HG03565 (cell line): ENCODE results near the gene R3HDM2.

ENCODE experiments used
- ATAC-seq: cut with Tn5 transposase; IDR thresholded peaks from one replicate; pipeline ENCODE4 v1.9.1; 2021; ENCODE audit warnings: mild to moderate bottlenecking, moderate library complexity; ENCODE audit not compliant: unreplicated experiment

The R3HDM2 gene

DNA sequence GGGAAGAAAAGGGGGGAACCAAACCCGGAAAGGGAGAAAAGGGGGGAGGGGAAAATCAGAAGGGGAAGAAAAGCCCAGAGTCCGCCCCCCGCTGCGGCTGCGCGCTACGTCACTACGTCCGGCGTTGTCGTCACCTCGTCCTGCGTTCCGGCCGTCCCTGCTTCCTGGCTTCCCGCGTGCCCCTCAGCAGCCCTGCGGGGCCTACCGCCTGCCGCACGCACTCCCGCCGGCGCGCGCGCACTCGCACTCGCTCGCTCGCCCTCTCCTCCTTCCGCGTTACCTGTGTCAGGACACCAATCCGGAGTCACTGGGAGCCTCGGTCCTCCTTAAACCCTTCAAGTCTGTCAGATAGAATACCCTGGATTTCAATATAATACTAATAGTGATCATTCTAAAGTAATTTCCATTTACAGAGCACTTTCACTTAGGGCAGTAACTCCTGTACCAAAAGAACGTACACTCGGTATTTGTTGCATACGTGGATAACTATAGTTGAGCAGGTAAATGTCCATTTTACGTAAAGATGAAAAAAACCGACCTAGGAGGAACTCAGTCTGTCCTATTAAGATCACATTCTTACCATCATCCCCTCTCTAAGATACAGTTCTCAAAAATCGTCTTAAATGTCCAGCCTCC, at the start of gene R3HDM2:
R3HDM2 (minus strand) TSS at position 113 of the 636 bp plus-strand sequence. CDS start 120,615 bp downstream, outside the sequence.
- peak; percentile 89 for ATAC-seq

- ATAC-seq = no peak
These were observed 48.7 kb upstream of the R3HDM2 start, which contains the start of gene ARHGAP9 for GRCh38 chr12:57479376-57480115. Gene ARHGAP9 (minus strand): TSS chr12:57479866. CDS start chr12:57479406, 460 bp downstream.

- ATAC-seq = no peak
These were observed 48.2 kb upstream of the R3HDM2 start for GRCh38 chr12:57479043-57479375.

DNA sequence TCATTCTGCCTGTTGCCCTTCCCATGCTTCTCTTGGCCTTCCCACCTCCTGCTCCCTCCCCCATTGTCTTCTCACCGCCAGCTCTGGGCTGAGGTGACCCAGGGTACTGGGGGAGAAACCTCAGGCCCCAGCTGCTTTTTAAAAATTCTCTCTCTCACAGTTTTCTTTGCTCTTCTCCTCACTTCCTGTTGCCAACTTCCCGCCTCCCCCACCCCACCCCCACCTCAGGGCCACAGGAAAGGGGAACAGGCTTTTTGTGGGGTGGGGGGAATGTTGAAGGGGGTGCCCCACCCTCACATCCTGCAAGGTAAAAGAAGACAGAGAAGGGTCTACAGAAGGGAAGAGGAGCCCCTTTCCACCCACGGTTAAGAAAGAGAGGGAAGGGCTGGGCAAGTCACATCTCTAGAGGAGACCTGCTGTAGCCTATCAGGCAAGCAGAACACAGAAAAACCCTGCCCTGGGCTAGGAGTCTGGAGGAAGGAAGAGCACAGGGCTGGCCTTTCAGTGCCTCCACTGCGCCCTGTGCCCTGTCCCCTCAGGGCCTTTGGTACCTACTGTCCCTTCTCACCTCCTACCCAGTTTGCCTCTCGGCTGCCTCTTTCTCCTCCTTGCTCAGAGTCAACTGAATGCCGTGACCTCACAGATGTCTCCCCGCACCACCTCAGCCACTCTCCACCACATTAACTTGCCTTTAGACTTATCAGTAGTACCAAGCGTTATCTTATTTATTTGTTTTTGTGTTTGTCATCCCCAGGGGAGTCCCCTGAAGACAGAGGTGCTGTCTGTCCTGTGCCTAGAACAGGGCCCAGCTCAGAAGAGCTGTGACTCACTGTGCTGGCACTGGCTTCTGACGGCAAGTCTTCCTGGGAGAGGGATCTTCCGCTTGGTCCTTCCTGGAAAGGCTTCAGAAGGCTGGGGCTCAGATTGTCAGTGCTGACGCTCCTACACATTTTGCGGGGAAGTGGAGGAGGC, 47.2 kb upstream of the R3HDM2 start:
- ATAC-seq = no peak

- no peak for ATAC-seq
These were observed 46.3 kb upstream of the R3HDM2 start for GRCh38 chr12:57476993-57477709.

- no peak for ATAC-seq
These were observed 45.5 kb upstream of the R3HDM2 start for GRCh38 chr12:57476162-57476992.

- ATAC-seq = no peak
These were observed 44.7 kb upstream of the R3HDM2 start for GRCh38 chr12:57475271-57476161.

- no peak for ATAC-seq
These were observed 44.0 kb upstream of the R3HDM2 start for GRCh38 chr12:57474862-57475261.

GRCh38 chr12:57474430-57474829, 43.6 kb upstream of the R3HDM2 start:
- no peak for ATAC-seq

DNA sequence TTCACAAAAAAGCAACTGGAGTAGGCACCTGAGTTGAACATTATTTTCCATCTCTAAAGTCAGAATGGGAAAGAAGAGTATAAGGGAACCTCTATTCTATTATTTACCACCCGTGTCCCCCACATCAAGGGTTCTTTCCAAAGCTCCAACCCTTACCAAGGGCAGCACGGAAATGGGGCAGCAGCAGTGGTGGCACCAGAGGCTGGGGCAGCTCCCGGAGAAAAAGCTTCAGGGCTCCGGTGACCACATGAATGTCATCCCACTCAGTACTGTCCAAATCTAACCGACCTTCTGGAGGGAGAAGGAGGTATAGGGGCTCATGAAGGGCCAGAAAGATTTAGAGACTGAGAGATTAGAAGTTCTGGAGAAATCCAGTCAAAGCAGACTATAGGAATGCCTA, 43.0 kb upstream of the R3HDM2 start:
- ATAC-seq = no peak

DNA sequence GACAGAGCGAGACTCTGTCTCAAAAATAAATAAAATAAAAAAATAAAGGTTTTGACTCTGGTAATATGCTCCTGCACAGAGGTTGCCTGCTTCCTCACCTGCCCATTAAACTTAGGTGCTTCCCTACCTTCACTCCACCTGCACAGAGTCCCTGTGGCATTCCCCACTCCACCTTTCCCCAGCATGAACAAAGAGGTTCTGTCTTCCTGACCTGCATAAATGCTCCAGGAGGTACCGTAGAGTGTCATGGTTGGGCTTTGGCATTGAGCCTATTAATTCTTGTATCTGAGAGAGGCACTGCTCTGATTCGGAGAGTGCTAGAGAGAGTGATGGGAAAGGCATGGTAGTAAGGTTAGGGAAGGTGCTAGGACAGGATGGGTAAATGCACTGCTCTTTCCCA, 42.5 kb upstream of the R3HDM2 start:
- ATAC-seq = no peak

- ATAC-seq = no peak
These were observed 41.5 kb upstream of the R3HDM2 start for GRCh38 chr12:57472391-57472790.

DNA sequence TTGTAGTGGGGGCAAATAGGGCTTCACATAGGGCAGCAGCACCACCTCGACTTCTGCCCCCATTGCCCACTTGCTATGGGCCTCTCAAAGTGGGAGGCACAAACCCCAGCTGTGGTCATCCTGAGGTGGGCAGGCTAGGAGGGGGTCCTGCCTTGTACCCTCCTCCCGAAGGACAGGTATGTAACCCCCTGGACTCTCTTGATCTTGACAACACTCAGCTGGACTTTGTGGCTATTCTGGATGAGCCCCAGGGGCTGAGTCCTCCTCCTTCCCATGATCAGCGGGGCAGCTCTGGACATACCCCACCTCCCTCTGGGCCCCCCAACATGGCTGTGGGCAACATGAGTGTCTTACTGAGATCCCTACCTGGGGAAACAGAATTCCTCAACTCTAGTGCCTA, 40.8 kb upstream of the R3HDM2 start:
- ATAC-seq = no peak

DNA sequence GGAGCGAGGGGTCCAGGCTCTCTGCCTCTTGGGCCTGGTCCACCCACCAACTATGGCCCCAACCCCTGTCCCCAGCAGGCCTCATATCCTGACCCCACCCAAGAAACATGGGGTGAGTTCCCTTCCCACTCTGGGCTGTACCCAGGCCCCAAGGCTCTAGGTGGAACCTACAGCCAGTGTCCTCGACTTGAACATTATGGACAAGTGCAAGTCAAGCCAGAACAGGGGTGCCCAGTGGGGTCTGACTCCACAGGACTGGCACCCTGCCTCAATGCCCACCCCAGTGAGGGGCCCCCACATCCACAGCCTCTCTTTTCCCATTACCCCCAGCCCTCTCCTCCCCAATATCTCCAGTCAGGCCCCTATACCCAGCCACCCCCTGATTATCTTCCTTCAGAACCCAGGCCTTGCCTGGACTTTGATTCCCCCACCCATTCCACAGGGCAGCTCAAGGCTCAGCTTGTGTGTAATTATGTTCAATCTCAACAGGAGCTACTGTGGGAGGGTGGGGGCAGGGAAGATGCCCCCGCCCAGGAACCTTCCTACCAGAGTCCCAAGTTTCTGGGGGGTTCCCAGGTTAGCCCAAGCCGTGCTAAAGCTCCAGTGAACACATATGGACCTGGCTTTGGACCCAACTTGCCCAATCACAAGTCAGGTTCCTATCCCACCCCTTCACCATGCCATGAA, 40.3 kb upstream of the R3HDM2 start:
- ATAC-seq = no peak

- ATAC-seq = no peak
These were observed 39.6 kb upstream of the R3HDM2 start for GRCh38 chr12:57470286-57470969.

GRCh38 chr12:57469296-57470164, 38.7 kb upstream of the R3HDM2 start:
- no peak for ATAC-seq

GRCh38 chr12:57467915-57468314, 37.1 kb upstream of the R3HDM2 start:
- ATAC-seq = no peak
